HG03442 (cell line): Measurements from ENCODE around the gene GRAPL.
"Not testable (repeated sequence)": the region's sequence is repeated elsewhere in the genome, so short reads cannot be mapped to it uniquely, and the experiment has no call there.

Experiments
- ATAC-seq: cut with Tn5 transposase; IDR thresholded peaks from one replicate; pipeline ENCODE4 v1.9.1; 2021; ENCODE audit warnings: mild to moderate bottlenecking, moderate library complexity; ENCODE audit not compliant: unreplicated experiment

GRAPL gene

GRCh38 chr17:19187883-19188869 is 60.8 kb downstream of the GRAPL start:
- ATAC-seq = not testable (repeated sequence)

- ATAC-seq = not testable (repeated sequence)
Measured at GRCh38 chr17:19188870-19189708, 61.7 kb downstream of the GRAPL start.

GRCh38 chr17:19189781-19190405 is 62.5 kb downstream of the GRAPL start:
- not testable (repeated sequence) for ATAC-seq

GRCh38 chr17:19196382-19197204 is 69.2 kb downstream of the GRAPL start:
- ATAC-seq = peak; percentile 73

- peak; percentile 47 for ATAC-seq
Measured at GRCh38 chr17:19202448-19202847, 75.1 kb downstream of the GRAPL start.

- ATAC-seq = not testable (repeated sequence)
Measured at GRCh38 chr17:19203429-19203828, 76.0 kb downstream of the GRAPL start.
